ENCODE results near the gene TMEM272.
"Not testable (repeated sequence)": the region's sequence is repeated elsewhere in the genome, so short reads cannot be mapped to it uniquely, and the experiment has no call there.

Gene TMEM272

DNA sequence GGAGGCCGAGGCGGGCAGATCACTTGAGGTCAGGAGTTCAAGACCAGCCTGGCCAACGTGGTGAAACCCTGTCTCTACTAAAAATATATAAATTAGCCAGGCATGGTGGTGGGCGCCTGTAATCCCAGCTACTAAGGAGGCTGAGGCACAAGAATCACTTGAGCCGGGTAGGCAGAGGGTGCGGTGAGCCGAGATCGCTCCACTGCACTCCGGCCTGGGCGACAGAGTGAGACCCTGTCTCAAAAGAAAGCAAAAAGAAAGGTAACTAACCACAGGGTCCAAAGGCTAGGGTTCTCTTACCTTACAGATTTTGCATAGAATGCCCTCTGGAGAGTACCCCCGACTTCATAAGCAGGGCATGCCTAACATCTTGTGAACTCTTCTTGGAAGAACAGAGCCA is 20.3 kb downstream of the TMEM272 start:
- not testable (repeated sequence) for DNase-seq (ENCODE audit: low read depth)

DNA sequence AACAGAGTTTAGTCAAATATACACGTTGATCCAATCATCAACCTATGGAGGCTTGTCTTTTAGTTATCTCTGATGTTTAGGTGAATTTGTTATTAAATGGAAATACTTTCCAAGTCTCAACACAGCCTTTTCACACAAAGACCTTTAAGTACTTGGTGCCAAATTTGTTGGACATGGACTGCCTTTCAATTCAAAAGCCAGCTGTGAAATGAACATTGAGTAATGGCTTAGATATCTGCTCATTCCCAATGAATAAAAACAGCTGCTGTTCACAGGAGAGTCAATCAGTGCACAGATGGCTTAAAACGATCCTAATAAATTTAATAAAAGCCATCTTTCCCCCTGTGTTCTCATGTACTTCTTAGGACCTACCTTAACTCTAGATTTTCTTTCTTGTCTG is 21.1 kb downstream of the TMEM272 start:
- no peak for DNase-seq (ENCODE audit: low read depth)

- DNase-seq (ENCODE audit: low read depth): no peak
These were observed 21.6 kb downstream of the TMEM272 start for GRCh38 chr13:51823359-51823758.

GRCh38 chr13:51822106-51822815 is 22.7 kb downstream of the TMEM272 start:
- no peak for DNase-seq (ENCODE audit: low read depth)

GRCh38 chr13:51821606-51822005 is 23.4 kb downstream of the TMEM272 start:
- DNase-seq (ENCODE audit: low read depth): no peak

GRCh38 chr13:51820016-51820597 is 24.9 kb downstream of the TMEM272 start:
- no peak for DNase-seq (ENCODE audit: low read depth)

- no peak for DNase-seq (ENCODE audit: low read depth)
These were observed 25.4 kb downstream of the TMEM272 start for GRCh38 chr13:51819544-51819943.

DNA sequence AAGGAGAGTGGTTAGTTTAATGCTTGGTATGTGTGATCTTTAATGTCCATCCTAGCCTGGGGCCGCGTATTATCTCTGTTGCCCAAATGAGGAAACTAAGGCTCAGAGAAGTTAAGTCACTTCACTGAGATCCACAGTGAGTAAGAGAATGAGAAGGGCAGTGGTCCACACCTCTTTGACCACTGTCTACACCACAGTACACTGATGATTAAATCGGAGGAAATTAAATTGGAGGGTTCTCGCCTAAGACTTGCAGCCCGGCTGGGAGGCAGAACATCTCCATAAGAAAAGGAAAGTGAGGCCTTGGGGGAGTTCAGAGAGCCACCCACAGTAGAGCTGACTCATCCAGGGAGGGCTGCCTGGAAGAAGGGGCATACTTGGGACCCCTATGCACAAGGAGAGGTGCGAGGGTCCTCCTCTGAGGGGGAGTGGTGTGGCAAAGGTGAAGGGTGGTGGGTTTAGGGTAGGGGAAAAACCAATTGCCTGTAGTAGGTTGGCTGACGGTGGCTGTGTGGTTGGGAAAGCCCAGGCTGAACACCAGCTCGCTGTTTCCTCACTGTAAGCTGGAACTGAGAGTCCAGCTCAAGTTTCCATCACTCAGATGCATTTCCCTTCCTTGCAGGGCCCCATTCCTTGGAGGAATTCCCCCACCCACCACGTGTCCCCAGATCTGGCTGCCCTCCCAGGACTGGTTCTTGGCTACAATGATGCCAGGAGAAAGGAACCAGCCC is 26.0 kb downstream of the TMEM272 start:
- DNase-seq (ENCODE audit: low read depth): peak; percentile 45

GRCh38 chr13:51818276-51818675 is 26.7 kb downstream of the TMEM272 start:
- no peak for DNase-seq (ENCODE audit: low read depth)

GRCh38 chr13:51817717-51818116 is 27.3 kb downstream of the TMEM272 start:
- no peak for DNase-seq (ENCODE audit: low read depth)

DNA sequence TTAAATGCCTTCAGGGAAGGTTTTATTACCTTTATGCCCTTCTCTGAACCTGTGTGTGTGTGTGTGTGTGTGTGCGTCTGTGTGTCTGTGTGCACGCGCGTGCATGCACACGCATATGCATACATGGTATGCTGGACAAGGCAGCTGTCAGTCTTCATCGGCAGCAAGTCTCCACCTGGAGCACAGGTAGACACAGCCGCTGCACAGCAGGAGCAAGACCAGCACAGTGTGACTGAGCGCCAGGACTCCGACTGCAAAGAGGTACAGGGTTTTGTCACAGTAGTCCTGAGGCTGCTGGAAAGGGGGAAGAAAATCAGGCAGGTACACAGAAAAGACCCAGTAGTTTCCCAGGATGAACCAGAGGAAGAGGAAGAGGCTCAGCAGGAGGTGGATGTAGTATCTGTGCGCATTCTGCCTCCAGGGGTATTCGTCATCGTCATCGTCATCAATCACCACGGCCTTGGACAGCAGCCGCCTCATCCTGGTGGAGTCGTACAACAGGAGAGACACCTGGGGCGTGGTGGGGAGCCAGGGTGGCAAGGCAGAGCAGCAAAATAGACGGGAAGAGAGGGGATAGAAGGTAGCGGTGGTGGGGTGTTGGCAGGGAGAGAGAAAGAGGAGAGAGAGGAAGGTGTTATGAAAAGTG is 28.2 kb downstream of the TMEM272 start:
- no peak for DNase-seq (ENCODE audit: low read depth)

- DNase-seq (ENCODE audit: low read depth): no peak
These were observed 29.1 kb downstream of the TMEM272 start for GRCh38 chr13:51815848-51816247.

GRCh38 chr13:51814825-51815650 is 29.9 kb downstream of the TMEM272 start:
- DNase-seq (ENCODE audit: low read depth): peak; percentile 54

DNA sequence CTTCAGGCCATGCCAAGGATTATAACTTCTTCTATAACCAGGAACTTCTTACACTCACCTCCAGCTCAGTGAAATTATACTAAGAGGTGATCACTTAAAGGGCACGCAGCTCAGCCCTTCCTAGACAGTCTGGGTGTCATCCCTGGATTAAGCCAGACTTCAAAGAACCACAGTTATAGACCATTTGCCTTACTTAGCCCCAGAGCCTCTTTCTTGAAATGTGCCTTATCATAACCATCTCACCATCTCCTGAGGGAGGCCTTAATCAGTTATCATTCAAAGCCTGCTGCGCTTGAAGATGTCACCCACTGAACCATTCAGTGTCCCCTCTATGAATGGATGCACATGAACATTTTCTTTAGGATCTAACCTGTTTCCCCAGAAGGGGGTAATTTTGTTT is 30.9 kb downstream of the TMEM272 start:
- no peak for DNase-seq (ENCODE audit: low read depth)

- DNase-seq (ENCODE audit: low read depth): no peak
These were observed 33.0 kb downstream of the TMEM272 start for GRCh38 chr13:51811920-51812451.

DNA sequence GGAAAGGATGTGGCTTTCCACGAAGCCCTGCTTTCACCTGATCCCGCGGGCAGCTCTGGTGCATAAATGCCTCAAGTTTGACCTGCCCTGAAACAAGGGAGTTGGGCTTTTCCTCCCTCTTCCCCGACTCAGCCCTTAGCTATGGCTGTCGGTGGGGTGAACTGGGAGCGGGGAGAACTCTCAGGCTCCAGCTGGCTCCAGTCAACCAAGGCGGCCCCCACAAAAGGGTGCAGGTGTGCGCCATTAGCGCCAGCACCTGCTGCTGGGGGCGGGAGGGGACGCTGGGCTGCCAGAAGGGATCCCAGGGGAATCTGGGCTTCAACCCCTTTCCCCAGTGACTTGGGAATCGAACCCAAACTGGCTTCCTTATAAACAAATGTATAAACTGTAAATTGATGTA is 33.9 kb downstream of the TMEM272 start:
- no peak for DNase-seq (ENCODE audit: low read depth)

GRCh38 chr13:51808811-51809210 is 36.2 kb downstream of the TMEM272 start:
- DNase-seq (ENCODE audit: low read depth): no peak

- DNase-seq (ENCODE audit: low read depth): no peak
These were observed 37.9 kb downstream of the TMEM272 start for GRCh38 chr13:51807041-51807440.

- no peak for DNase-seq (ENCODE audit: low read depth)
These were observed 38.4 kb downstream of the TMEM272 start for GRCh38 chr13:51806566-51806965.

- no peak for DNase-seq (ENCODE audit: low read depth)
These were observed 39.1 kb downstream of the TMEM272 start for GRCh38 chr13:51805925-51806324.

- DNase-seq (ENCODE audit: low read depth): no peak
These were observed 39.7 kb downstream of the TMEM272 start for GRCh38 chr13:51805313-51805712.
